Femur (tissue), 1 donor: ENCODE data around the gene GOLGA6D.
"Not testable (repeated sequence)": the region's sequence is repeated elsewhere in the genome, so short reads cannot be mapped to it uniquely, and the experiment has no call there.

Experiments
- DNase-seq: peaks from one replicate; pipeline ENCODE4 v3.0.0-alpha.2; 2017

Gene GOLGA6D, protein sequence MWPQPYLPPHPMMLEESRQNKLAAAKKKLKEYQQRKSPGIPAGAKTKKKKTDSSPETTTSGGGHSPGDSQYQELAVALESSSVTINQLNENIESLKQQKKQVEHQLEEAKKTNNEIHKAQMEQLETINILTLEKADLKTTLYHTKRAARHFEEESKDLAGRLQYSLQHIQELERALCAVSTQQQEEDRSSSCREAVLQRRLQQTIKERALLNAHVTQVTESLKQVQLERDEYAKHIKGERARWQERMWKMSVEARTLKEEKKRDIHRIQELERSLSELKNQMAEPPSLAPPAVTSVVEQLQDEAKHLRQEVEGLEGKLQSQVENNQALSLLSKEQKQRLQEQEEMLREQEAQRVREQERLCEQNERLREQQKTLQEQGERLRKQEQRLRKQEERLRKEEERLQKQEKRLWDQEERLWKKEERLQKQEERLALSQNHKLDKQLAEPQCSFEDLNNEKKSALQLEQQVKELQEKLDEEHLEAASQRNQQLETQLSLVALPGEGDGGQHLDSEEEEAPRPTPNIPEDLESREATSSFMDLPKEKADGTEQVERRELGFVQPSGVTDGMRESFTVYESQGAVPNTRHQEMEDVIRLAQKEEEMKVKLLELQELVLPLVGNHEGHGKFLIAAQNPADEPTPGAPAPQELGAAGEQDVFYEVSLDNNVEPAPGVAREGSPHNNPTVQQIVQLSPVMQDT

DNA sequence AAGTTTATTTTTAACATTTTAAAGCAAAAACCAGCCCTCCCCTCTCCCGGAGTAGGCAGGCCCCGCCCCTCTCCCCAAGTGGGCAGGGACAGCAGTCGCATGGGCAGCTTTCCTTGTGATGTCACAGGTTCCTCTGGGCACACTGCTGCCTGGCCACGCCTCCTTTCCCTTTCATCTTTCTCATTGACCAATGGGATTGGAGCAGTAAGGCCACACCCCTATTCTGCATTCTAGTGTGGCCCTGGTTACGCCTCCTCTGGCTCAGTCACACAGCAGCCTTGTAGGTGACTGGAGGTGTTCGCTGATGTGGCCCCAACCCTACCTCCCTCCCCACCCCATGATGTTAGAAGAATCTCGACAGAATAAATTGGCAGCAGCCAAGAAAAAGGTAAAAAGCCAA lies at the start of gene GOLGA6D:
TSS of gene GOLGA6D (plus strand) at position 264 of the 400 bp plus-strand sequence. CDS start at position 305, 41 bp downstream.
- DNase-seq: not testable (repeated sequence)

GRCh38 chr15:75233504-75234190 lies 49.0 kb upstream of the GOLGA6D start:
- DNase-seq: no peak

- no peak for DNase-seq
Measured at GRCh38 chr15:75234191-75234810, 48.3 kb upstream of the GOLGA6D start.

GRCh38 chr15:75235051-75235673 lies 47.5 kb upstream of the GOLGA6D start:
- no peak for DNase-seq

GRCh38 chr15:75235760-75236729 lies 46.6 kb upstream of the GOLGA6D start:
- peak; percentile 9 for DNase-seq

- peak; percentile 7 for DNase-seq
Measured at GRCh38 chr15:75237316-75237982, 45.2 kb upstream of the GOLGA6D start.

GRCh38 chr15:75238150-75238549 lies 44.5 kb upstream of the GOLGA6D start:
- peak; percentile 9 for DNase-seq

GRCh38 chr15:75245741-75246140 lies 36.9 kb upstream of the GOLGA6D start:
- DNase-seq: not testable (repeated sequence)

DNA sequence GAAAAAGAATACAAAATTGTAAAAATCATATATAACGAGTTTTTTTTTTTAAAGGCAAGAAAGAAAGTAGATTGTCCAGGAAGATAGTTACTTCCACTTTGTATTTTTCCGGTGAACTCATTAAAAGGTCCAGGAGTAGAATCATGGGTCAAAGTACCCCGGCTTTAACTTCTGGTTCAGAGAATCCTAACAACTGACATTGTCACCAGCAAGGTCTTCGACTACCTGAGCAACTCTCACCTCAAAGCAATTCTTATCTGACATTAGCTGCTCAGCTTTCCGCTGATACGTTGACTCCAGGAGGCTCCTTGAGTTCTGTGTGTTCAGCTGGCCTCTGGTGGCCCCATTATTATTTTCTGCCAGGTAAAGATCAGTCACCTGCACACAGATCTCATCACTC lies 33.6 kb upstream of the GOLGA6D start:
- not testable (repeated sequence) for DNase-seq

DNA sequence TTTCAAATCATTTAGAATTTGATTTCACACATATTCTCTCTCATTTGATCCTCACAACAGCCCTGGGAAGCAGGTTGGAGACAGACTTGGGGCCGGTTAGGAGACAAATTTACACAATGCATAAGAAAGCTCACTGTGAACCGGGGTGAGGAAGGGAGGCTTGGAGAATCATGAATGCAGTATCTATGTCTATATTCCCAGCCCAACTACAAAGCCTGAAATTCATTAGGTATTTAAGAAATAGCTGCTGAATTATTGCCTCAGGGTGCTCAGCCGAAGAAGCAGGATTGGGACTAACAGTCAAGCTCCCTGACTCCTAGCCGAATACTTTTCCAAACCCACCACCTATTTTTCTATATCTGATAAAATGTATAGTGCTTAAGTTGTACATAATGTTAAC lies 32.9 kb upstream of the GOLGA6D start:
- DNase-seq: no peak

GRCh38 chr15:75251343-75251742 lies 31.3 kb upstream of the GOLGA6D start:
- not testable (repeated sequence) for DNase-seq

- not testable (repeated sequence) for DNase-seq
Measured at GRCh38 chr15:75252285-75252684, 30.4 kb upstream of the GOLGA6D start.

GRCh38 chr15:75258034-75258433 lies 24.6 kb upstream of the GOLGA6D start, which contains the start of gene GOLGA6C:
Gene GOLGA6C (plus strand): TSS chr15:75258334. CDS start chr15:75258599, 265 bp downstream.
- not testable (repeated sequence) for DNase-seq

DNA sequence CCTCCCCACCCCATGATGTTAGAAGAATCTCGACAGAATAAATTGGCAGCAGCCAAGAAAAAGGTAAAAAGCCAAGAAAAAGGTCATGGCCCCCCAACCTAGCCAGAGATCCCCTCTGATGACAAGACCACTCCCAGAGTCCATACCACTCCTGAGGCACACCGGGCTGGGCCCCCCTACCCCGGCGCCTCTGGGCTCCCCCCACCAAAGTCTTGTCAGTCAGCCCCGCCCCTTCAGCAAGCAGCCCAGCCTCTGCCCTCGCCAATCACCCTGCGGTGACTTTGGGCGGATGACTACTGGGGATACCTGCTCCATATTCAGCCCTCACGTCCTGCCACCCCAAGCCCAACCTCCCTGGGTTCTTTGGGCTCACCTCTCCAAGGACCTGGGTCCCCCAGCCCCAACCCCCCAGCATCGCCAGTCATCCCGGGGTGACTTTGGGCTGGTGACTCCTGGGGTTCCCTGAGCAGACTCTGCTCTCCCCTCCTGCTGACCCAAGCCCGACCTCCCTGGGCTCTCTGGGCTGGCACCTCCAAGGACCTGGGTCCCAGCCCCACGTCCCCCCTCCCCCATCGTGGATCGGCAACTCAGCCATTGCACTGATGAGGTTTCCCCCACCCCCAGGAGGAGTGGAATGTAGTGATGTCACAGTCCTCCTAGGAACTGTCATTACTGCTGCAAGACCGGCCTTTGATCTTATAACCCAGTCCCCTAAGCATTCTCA lies 23.9 kb upstream of the GOLGA6D start:
- DNase-seq: not testable (repeated sequence)

- not testable (repeated sequence) for DNase-seq
Measured at GRCh38 chr15:75259873-75260272, 22.8 kb upstream of the GOLGA6D start.

- DNase-seq: not testable (repeated sequence)
Measured at GRCh38 chr15:75273751-75274359, 8.8 kb upstream of the GOLGA6D start.

DNA sequence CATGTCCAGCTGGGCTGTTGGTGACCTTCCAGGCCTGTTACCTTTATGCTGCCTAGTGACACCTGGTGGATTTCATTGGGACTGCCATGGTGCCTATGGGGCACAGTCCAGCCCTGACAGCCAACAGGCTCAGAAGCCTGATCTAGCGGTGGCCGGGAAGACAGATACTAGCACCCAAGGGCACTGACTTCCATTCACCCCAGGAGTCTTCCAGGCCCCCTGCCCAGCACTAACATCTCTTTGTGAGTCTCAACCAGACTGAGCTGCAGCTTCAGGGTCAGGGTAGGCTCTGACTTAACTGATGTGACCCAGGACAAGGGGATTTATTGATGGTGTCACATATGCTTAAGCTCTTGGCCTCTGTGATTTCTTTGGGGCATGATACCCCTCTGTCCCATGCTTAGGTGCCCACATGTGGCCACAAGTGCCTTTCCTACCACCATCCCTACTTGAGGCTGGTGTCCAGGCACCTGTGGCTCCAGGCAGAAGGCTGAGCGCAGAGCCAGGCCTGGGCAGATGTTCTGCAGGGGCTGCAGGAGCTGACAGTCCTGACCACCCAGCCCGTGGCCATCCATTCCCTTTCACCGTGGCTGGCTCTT lies 8.0 kb upstream of the GOLGA6D start:
- peak; percentile 34 for DNase-seq

DNA sequence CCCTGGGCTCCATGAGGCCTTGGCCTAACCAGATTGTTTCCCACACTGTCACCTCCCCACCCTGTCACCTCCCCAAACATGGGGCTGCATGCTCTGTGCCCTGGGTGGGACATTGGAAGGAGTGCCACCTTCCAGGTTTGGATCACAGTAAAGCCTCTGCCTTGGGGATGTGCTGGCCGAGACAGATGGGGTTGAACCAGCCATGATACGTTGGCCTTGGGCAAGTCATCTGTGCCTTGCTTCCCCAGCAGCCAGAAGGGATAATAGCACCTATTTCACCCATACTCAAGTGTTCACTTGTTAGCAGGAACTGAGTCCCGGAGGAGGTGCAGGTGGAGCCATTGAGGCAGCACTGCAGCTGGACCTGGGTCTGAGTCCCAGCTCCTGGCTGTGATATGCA lies 7.0 kb upstream of the GOLGA6D start:
- DNase-seq: peak; percentile 7

GRCh38 chr15:75278497-75278896 lies 4.1 kb upstream of the GOLGA6D start:
- DNase-seq: peak; percentile 2
